ENCODE data around the gene CHMP3.
A peak's percentile ranks its signal among the peaks of the same experiment; 100 is the strongest.

DNA sequence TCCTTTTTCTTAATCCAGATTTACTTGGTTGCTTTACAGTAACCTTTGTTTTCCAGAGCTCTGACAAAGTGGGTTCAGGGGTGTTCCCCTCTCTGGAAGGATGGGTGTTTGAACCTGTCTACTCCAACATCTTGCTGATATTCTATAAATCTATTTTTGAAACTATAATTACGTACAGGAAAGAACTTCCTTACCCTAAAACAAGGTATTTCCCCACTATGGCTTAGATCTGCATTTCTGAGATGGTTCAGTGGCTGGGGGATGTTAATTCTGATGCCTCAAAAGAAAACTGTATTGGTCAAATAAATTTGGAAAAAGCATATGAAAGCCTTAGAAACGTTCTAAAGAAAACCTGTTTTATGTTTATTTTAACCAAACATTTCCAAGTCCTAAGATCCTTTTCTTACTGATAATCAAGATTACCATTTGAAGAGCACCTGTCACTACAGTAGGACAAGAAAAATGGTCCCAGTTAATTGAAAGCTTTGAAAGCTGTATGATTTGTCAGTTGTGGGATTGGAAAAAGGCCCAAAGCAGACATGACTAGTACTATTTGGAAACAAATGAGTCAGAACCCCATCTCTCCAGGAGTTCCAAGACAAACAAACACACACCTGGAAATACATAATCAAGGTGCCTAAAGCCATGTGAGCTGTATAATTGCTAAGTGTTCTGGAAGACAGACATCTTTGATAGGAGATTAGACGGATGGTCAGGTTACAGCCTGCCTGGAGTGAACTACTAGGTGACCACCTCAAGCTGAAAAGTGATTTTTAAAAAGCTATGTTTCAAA, 64.6 kb downstream of the CHMP3 start:
- TF ChIP-seq, protein P1, sequence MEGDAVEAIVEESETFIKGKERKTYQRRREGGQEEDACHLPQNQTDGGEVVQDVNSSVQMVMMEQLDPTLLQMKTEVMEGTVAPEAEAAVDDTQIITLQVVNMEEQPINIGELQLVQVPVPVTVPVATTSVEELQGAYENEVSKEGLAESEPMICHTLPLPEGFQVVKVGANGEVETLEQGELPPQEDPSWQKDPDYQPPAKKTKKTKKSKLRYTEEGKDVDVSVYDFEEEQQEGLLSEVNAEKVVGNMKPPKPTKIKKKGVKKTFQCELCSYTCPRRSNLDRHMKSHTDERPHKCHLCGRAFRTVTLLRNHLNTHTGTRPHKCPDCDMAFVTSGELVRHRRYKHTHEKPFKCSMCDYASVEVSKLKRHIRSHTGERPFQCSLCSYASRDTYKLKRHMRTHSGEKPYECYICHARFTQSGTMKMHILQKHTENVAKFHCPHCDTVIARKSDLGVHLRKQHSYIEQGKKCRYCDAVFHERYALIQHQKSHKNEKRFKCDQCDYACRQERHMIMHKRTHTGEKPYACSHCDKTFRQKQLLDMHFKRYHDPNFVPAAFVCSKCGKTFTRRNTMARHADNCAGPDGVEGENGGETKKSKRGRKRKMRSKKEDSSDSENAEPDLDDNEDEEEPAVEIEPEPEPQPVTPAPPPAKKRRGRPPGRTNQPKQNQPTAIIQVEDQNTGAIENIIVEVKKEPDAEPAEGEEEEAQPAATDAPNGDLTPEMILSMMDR (IDR thresholded peaks at IDR 0.05): no peak
- TF ChIP-seq POLR2A (IDR thresholded peaks at IDR 0.05; ENCODE audit: low read depth) (no peak), POLR2AphosphoS5 (IDR thresholded peaks at IDR 0.05) (peak in 1 of 2 donors; percentile 1)

All from esophagus muscularis mucosa (tissue), 3 donors.